ENCODE data around the gene FAXDC2.
"Not testable (repeated sequence)": the region's sequence is repeated elsewhere in the genome, so short reads cannot be mapped to it uniquely, and the experiment has no call there.

FAXDC2 gene

DNA sequence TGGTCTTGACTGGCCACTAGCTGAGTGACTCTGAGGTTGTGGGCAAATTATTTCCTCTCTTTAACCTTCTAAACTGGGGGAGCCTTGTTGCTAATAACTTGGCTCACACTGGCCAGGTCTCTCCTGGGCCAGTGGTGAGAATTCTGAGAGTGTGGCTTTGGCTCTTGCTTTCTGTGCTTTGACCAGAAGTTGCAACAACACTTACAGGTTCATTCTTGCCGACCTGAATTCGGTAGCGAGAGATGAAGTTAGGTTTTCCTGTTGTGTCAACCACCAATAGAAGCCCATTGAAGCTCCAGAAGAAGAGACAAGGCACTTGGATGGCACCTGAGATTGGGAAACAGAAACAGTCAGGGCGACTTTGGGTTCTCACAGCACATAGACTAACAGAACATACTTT lies 19.8 kb downstream of the FAXDC2 start:
- no peak for DNase-seq (ENCODE audit: low spot score)

DNA sequence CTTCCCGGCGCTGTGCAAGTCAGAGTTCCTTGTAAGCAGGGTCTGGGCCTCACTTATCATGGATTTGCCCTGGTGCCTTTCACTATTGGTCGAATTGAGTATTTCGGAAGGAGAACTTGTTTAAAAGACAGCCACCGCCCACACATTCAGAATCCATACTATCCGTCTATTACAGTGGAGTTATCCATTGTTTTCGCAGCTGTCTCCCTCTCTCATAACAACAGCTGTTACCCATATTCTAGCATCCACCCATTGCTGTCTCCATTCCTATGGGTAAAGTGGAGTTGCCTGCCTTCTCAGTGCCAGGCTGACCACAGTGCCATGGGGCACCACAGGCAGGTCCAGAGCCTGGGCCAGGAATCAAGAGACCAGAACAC lies 20.2 kb downstream of the FAXDC2 start:
- DNase-seq (ENCODE audit: low spot score) = no peak

DNA sequence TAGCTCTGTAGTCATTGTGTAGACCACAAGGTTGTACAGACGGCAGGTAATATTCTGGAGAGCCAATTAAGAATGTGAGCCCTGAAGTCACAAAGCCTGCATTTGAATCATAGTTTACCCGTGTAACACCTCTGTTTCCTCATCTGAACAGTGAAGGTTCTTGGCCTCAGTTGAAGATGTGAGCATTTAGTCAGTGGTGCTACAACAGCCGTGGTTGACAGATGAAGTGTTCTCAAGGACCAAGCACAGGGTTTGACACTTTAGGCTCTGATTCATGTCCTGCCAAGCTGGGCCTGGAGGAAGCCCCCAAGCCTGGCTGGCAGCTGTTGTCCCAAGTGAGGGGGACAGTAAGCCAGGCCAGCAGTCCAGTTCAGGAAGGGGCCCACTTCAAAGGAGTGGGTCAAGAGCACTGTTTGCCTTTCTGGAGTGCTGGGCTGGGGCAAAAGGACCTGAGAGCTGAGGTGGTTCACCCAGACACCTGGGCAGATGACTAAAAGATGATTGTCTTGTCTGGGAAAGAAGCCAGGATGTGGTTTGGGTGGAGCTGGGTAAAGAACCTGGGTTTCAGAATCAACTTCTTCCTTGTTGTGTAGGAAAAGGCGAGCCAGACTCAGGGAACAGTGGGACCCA lies 20.7 kb downstream of the FAXDC2 start:
- no peak for DNase-seq (ENCODE audit: low spot score)

DNA sequence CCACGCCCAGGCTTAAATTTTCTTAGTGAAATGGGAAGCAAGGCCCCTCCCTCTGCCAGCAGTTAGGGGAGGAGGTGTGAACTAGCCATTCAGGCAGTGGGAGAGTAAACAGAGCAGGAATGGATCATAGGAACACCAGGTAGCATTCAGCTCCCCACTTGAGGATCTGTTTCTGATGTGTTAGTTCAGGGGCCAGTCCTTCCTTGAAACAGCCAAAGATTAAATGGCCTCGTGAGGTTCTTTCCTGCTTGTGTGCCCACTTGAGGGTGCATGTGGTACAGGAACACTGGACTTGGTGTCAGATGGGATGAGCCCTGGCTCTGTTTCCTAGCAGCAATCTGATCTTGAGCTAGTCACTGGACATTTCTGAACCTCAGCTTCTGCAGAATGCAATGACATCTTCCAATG lies 21.2 kb downstream of the FAXDC2 start:
- DNase-seq (ENCODE audit: low spot score) = no peak

DNA sequence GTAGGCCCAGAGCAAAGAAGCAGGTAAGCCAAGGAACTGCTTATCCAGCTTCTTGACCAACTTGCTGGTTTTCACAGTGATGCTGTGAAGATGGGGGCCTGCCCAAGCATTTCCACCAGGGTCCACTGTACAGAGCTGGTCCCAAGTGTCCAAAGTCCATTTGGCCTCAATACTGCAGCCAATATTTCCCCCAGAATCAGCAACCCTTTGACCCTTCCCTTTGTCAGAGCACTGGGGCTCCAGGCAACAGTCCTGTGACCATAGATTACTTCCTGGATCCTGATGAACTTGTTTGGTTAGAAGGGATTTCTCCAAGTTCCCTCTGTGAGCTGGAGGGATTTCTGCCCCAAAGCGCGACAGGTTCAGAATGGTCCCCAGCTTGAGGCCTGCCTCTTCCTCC lies 26.3 kb downstream of the FAXDC2 start:
- no peak for DNase-seq (ENCODE audit: low spot score)

DNA sequence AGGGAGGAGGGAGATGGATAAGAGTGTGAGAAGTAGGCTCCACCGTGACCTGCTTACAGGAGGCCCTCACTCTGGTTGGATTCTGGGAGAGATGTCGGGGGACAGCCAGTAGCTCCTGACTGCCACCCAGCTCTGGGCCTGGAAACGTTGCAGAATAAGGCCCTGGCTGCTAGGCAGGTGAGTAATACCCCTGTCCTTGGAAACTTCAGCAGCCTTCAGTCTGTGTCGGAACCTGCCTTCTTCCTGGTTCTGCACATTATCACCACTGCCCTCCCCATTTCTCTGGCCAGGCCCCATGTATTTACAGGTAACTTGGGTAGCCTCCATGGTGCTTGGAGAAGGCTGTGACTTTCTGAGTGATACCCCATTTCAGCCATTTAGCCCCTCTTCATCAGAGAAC lies 26.8 kb downstream of the FAXDC2 start:
- DNase-seq (ENCODE audit: low spot score) = no peak

DNA sequence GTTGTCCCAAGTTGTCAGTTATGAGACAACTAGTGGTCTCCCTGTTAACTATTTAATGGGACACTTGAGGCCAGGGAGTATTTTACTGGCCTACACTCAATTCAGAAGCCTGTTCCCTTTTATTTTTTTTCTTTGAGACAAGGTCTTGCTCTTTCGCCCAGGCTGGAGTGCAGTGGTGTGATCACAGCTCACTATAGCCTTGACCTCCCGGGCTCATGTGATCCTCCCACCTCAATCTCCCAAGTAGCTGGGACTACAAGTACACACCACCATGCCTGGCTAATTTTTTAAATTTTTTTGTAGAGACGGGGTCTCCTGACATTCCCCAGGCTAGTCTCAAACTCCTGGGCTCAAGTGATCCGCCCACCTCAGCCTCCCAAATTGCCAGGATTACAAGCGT lies 27.5 kb downstream of the FAXDC2 start:
- DNase-seq (ENCODE audit: low spot score) = not testable (repeated sequence)

DNA sequence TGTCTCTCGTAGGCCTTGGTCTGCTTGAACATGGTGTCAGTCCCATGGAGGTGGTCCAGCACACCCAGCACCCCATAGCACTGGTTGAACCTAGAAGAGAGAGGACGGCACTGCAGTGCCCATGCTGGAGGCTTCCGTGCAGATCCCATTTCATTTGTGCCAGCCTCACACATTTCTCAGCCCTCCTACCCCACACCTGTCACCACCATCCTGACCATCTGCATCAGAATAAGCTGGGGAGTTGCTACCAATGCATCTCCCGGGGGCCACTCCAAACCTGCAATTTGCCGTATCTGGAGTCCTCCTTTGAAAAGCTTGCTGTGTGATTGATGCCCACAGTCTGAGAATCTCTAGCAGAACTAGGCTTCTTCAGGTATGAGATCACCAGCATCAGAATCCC lies 30.0 kb downstream of the FAXDC2 start:
- DNase-seq (ENCODE audit: low spot score) = no peak

DNA sequence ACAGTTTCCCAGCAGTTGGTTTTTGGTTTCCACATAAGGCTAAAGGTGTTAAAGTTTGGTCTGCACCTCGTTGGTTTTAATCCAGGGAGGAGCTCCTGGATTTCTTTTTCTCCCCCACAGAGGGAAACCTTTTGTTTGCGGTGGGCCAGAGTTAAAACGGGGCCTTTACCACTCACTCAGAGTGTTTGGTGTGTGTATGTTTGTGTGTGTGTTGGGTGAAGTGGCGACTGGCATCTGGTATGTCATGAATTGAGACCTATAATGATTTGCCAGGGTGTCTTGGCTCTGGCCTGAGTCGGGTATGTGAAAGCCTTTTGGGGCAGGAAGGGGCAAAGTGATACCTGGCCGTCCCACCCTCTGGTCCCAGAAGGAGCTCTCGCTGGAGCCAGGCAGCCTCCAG lies 30.9 kb downstream of the FAXDC2 start:
- no peak for DNase-seq (ENCODE audit: low spot score)

DNA sequence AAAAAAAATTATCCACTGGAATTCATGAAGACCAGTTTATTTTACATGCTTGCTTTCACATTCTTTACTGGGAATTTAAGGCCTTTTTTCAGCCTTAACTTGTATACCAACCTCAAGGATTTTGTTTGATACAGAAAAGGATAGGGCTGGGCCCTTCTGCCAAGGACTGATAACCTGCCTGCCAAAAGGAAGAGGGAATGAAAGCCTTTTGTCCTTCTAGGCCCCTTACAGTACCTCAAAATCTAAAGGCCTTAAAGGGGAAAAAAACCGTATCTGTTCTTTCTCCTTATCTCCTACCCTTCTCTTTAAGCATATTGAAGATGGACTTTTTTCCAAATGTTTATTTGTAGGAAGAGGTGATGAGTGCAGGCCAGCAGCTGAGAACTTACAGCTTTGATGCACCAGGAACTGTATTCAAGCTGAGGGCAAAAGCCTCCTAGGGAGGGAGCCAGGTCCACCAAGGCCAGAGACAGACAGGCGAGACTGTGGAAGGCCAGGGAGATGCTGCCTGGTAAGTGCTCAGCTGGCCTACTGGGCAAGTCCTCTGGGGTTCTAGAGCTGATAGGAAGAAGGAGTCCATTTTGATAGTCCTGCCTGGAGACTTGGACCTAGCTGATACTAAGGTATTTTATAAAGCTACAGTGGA lies 31.8 kb downstream of the FAXDC2 start:
- DNase-seq (ENCODE audit: low spot score) = no peak

DNA sequence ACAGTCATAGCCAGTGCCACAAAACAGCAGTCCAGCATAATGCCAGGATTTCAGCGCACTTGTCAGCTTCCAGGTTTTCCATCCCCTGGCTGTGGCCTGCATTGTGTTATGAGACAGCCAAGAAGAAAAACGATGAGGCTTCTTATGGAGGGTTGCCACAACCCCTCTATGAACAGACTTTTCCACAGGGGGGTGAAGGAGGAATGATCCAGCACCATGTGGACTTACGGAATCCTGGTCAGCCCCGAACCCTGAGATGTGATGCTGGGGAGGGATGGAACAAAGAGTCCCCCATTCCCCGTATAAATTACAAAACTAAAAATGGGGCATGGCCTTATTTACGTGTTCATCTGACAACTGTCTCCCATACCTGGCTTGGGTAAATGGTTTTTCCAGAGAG lies 32.6 kb downstream of the FAXDC2 start:
- no peak for DNase-seq (ENCODE audit: low spot score)

DNA sequence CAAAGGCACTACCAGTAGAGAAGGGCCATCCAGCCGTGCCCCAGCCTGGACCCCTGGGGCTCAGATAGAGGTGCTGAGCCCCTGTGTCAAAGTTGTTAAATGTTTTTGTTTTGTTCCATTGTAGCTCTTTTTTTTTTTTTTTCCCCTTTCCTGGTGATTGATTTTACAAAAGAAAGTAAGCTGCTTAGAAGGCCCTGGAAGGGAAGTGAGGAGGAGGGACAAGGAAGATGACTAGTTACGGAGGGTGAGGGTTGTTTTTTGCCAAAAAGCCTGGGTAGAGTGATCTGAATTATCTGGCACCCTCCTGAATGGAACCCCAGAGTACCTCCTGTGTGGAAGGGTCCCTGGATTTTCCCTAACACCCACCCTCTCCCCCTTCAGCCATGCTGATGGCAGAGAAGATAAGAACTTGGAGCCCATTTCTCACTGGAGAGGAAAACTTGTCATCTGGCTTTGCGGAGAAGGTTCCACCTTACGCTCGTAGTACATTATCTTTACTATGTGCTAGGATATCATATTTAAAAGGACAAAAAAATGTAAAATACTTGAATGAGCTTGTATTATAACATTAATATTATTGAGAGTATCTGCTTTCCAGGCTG lies 33.4 kb downstream of the FAXDC2 start:
- DNase-seq (ENCODE audit: low spot score) = no peak

DNA sequence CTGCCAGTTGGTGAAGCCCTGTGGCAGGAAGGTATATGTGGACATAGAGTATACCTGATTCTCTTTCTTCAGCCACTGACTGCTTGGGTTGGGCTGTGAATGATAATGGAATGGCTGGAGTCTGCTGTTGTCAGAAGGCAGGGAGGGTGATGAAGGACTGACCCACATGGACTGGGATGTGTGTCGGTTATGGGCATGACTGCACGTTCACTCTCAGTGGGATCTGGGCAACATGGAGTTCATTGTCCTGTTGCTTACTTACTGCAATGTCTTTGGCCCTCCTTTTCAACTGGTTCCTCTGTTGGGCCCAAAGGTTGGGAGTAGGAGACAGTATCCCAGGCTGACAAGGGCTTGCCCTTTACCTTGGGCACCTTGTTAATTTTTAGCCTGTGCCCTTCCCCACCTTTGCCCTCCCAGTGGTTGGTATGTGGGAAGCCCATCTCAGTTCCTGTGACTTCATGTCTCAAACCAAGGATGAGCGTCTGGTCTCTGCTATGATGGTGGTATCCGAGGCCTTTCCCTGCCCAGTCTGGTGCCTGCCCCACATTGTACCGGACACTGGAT lies 34.6 kb downstream of the FAXDC2 start:
- DNase-seq (ENCODE audit: low spot score) = no peak

DNA sequence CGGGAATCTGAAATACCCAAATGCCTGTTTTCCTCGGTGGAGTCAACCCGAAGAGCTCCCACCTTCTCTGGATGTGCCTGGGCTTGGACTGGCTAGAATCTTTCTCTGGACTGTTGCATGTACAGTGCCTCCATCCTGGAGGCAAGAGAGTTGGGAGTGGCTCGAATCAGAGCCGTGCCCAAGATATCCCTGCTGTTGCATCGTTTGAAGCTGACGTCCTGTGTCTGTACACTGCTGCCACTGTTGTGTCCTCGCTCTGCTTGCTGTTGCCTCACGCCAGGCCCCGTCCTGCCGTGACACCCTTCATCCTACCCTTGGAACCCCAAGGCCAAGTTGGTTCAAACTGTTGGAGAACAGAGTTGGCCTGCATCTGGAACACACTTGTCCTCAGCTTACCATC lies 35.4 kb downstream of the FAXDC2 start:
- no peak for DNase-seq (ENCODE audit: low spot score)

DNA sequence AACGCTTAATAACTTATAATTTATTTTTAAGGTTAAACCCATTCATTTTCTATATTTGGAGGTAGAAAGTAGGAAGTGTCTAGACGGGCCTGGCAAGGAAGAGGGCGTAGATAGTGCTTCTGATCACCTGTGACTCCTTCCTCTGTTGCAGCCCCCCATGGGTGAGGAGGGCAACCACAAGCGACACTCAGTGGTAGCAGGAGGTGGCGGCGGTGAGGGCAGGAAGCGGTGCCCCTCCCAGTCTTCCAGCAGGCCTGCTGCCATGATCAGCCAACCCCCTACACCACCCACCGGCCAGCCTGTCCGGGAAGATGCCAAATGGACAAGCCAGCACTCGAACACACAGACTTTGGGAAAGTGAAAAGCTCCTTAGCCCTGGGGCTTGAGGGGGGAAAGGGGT lies 36.7 kb downstream of the FAXDC2 start:
- no peak for DNase-seq (ENCODE audit: low spot score)

DNA sequence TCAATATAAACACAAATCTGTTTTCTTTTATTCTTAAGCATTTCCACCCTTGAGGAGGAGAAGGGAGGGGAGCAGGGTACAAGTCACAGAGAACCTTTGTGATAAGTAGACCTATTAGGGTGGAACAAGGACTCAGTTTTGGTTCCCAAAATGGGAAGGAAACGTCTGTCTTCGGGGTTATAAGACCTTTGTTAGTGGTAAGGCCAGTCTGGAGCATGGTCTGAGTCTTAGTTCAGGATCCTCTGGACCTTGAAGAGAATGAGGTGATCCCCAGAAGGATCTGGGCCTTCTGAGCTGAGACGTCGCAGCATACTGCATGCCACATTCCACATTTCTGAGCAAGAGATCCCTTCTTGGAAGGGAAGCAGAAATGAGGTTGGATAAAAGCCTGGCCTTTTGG lies 37.2 kb downstream of the FAXDC2 start:
- no peak for DNase-seq (ENCODE audit: low spot score)

DNA sequence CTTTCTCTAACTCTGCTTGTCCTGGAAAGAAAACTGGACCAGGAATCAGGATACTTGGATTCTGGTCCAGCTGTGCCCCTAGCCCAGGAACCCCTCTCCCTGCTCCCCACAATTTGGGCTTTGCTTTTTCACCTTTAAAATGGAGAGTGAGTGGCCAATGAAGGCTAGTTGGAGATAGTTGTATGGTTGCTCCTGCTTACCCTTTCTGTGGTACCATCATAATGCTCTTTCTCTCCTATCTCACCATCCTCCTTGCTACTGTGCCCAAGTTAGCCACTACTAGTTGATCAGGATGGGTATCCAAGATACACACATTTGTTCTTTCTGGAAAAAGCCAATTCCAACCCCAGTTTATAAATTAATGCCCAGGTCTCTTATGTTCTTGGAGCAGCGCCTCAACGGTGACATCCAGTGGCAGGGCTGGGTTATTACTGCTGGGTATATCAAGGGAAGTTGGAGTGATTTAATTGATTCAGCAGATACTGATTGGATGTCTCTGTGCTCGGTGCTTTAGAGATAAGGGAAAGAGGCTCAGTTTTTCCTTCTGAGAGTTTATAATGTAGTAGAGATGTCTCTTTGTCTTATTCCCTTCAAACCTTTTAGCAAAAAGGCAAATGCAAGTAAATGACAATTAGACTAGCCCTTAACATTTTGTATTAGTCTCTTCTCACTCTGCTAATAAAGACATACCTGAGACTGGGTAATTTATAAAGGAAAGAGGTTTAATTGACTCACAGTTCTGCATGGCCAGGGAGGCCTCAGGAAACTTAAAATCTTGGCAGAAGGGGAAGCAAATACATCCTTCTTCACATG lies 38.5 kb downstream of the FAXDC2 start:
- peak; percentile 77 for DNase-seq (ENCODE audit: low spot score)

DNA sequence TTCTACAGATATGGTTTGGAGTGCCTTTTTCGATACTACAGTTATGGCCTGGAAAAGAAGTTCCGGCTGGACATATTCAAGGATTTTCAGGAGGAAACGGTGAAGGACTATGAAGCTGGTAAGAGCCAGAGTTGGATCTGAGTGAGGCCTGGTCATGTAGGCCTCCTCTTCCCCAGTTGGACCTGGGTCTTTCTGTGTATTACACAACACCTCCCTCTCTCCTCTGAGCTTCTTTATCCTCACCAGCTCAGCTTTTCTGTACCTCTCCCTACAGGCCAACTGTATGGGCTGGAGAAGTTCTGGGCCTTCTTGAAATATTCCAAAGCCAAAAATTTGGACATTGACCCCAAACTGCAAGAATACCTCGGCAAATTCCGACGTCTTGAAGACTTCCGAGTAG lies 39.2 kb downstream of the FAXDC2 start:
- no peak for DNase-seq (ENCODE audit: low spot score)

DNA sequence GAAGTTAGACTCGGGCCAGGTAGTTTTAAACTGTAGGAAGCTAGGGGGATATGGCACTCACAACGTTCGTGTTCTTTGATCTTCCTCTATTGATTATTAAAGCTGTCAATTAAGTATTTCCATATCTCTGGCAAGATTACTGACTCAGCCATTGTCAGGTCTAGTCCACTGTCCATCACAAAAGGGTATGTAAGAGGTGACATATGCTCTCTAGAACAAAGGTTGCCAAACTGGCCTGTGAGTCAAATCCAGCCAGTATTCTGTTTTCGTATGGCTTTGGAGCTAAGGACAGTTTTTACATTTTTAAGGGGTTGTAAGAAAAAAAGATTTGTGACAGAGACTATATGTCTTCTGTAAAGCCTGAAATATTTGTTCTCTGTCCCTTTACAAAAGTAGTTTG lies 44.2 kb downstream of the FAXDC2 start:
- no peak for DNase-seq (ENCODE audit: low spot score)

DNA sequence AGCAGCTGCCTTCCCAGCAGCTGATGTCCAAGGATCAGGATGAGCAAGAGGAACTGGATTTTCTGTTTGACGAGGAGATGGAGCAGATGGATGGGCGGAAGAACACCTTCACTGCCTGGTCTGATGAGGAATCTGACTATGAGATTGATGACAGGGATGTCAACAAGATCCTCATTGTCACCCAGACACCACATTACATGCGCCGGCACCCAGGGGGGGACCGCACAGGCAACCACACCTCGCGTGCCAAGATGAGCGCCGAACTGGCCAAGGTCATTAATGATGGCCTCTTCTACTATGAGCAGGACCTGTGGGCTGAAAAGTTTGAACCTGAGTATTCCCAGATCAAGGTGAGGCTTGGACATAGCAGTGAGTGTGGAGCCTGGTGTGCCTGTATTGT lies 48.4 kb downstream of the FAXDC2 start:
- DNase-seq (ENCODE audit: low spot score) = no peak

DNA sequence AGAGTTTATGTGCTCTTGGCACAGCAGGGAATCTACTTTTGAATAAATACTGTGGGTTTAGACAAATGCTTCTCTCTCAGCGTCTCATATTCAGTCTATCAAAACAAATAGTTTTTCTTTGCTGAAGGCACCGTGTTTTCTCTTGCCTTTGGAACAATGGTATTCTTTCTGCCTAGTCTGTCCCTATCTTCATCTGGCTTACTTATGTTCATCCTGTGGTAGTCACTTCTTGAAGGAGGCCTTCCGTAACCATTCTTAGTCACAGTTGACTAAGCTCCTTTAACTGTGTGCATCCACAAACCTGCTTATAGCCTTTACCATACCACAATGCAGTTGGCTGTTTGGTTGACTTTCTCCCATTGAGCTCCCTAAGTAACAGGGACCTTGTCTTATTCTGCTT lies 49.3 kb downstream of the FAXDC2 start:
- no peak for DNase-seq (ENCODE audit: low spot score)

DNA sequence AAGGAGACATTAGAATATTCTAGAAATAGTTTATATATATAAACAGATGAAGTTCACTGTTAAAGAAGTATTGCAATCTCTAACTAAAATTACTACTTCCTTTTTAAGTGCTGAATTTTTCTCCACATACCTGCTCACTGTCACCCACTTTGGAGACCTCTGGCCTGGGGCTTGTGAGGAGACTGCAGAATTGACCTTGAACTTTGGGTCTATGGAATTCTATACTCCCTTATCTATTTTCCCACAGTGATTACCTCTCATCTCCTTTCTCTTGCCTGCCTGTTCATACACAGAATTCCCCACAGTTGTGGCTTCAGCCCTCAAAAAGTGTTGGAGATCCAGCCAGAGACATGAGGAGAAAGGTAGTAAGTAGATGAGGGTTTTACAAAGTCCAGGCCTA lies 49.8 kb downstream of the FAXDC2 start:
- no peak for DNase-seq (ENCODE audit: low spot score)

DNA sequence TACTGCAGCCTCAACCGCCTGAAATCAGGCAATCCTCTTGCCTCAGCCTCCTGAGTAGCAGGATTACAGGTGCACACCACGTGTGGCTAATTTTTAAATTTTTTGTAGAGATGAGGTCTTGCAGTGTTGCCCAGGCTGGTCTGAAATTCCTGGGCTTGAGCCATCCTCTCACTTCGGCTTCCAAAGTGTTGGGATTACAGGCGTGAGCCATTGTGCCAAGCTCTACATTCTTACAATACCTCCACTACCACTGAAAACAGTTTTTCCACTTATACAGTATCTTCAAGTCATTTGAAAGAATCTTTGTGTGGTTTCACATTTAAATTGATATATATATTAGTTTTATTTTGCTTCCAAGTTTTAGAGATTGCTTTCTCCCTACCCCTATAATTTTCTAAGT lies 52.6 kb downstream of the FAXDC2 start:
- no peak for DNase-seq (ENCODE audit: low spot score)

Measured in NAMALWA (cell line).